Activated gamma-delta T cell treated with anti-CD3 and anti-CD28 coated beads, Interleukin-2, amount 50 U/mL, for 16 hours (primary cell): Measurements from ENCODE around the gene RYR3.

Experiments used
- DNase-seq: peaks from one replicate; pipeline ENCODE4 v3.0.0-alpha.2; 2020; ENCODE audit warnings: low read depth

Gene RYR3

DNA sequence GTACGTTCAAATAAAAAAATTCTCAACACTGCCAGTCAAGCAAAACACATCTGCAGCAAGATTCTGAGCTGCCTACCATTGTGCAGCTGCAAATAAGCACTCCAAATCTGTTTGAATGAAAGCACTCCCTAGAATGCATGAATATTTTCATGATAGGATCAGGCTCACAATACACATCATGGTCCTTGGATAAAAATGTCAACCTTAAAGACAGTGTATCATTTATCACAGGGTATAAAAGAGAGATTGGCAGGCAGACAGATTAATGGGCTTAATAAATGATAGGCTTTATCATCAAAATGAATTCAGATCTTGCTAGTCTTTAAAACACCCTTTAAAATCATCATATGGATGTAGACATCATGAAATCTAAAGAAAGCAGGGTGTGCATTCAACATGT is 9.2 kb downstream of the RYR3 start:
- DNase-seq, result no peak

DNA sequence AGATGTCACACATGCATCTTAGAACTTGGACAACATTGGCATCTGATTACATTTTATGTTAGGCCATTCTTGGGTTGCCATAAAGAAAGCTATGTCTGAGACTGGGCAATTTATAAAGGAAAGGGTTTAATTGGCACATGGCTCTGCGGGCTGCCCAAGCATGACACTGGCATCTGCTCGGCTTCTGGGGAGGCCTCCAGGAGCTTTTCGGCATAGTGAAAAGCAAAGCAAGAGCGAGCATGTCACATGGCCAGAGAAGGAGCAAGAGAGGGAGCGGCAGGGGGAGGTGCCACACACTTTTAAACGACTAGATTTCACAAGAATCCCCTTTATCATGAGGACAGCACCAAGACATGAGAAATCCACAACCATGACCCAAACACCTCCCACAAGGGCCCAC is 11.3 kb downstream of the RYR3 start:
- no peak for DNase-seq

DNA sequence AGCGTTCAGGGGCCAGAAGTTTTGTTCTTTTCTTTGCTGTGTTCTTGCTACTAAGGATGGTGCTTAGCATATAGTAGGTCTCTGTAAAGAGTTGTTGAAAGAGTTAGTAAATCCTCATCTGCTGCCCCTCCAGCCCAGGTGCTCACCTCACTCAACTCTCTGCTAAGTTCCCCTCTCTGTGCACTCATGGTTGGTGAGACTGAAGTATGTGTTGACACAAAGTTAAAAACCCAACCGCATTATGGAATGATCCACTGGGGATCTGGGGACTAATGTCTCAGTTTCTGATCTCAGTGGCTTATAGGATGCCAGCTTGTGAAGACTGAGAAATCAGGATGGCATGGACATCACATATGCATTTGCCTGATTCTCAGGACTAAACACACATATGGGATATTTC is 13.8 kb downstream of the RYR3 start:
- DNase-seq, result no peak

DNA sequence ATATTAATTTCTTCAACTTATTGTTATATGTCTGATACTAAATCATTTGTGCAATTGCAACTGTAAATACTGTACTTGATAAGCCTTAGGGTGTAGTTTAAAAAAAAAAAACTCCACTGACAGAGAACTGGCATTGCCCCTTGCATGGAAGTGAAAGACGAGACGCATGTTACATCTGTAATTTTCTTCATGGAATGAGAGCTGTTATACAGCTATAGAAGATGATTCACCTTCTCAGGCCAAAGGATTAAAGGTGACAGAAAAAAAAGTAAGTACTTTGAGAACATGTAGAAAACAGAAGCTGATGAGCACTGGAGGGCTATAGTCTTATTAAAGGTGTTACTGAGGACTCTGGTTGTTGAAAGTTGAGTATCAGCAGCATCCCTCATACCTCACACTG is 16.1 kb downstream of the RYR3 start:
- no peak for DNase-seq

DNA sequence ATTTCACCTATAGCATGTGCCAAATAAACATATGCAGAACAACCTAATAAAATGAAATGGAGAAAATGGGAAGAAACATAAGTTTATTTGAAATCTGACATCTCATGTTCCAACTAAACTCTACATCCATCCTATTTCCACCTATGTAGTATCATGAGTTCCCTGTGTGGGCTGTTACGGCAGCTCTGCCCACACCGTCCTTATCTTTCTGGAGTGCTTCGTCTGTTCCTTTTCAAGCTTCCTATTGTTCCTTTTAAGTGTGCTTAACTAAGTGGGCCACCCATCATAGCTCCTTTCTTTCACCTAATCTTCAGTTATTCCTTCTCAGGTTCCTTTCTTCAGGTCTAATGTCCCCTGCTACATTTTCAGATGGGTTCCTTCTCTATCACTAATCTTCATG is 17.3 kb downstream of the RYR3 start:
- no peak for DNase-seq

DNA sequence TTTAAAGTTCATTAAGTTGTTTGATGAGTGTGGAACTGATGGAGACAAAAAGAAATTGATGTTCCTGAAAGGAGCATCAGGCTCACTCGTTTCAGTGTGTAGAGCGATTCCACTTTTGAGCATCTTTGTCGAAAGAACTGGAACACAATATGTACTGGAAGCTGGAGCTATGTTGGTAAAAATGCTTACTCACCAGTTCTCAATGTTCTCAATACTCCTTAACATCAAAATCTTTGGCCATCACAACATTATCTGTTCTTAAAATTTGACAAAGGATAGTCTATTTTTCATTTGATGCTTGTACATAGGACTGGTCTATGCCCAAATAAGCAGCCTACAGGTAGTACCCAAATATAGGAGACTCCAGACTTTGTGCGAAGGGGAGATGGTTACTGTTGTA is 18.7 kb downstream of the RYR3 start:
- no peak for DNase-seq

DNA sequence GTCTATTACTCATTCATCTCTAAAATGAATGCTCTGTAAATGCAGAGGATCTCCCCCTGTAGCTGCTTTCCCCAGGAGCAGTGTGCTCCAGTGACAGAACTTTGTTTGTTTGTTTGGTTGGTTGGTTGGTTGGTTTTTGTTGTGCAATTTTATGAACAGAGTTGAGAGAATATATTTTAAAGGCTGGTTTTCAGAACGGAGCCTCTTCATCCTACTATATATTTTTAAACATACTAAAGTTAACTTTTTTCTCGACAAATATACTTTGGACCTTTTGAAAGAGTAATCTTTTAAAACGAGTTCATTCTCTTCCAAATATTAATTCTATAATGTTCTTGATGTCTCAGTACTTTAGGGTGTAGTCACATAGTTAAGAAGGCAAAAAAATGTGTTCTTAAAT is 20.2 kb downstream of the RYR3 start:
- DNase-seq, result no peak

DNA sequence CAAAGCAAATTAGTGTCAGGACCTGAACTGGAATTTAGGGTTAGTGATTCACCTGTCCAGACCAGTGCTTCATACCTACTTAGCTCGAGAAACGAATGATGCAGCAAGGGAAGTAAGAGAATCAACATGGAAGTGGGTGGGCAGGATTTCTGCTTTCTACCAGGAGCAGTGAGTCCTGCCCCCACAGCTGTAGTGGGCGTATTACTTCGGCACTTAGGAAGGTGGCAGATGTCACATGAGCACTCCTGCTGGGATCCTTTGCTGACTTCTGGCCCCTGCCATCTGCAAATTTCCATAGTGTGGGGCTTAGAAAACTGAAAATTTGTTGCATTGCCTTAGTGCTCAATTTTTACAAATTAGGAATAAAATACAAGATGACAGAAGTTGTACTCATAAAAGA is 31.2 kb downstream of the RYR3 start:
- no peak for DNase-seq

DNA sequence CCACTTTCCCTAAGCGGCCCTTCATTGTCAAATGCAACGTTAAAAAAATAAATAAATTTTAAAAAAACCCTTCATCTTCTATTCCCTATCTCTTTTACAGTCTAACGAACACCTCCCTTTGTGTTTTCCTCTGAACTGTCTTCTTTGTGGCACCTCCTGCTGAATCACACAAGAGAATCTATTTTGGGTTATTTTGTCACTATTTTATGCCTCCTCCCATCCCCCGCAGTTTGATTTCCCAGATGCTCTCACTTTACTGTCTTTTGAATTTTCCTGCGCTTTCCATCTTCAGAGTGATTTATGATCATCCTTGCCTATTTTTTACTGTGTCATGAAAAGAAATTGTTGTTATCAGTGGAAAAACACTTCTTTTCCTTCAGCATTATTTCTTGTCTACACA is 32.5 kb downstream of the RYR3 start:
- DNase-seq, result no peak

DNA sequence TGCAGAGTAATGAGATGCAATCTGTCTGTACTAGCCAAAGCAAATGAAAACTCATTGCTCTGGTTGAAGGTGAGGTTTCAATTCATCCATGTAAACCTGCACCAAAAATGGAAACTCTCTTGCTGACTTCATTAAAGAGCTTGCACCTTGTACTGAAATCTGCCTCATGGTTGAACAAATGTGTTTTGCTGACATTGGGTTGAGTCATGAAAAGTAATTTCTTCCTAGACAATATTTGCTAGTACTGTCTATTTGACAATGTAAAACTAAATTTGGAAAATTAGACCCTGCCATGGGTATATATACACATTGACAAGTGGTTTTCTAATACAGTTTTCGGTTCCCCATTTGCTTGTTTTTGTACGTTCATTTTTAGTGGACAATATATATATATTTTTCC is 33.3 kb downstream of the RYR3 start:
- DNase-seq, result no peak

DNA sequence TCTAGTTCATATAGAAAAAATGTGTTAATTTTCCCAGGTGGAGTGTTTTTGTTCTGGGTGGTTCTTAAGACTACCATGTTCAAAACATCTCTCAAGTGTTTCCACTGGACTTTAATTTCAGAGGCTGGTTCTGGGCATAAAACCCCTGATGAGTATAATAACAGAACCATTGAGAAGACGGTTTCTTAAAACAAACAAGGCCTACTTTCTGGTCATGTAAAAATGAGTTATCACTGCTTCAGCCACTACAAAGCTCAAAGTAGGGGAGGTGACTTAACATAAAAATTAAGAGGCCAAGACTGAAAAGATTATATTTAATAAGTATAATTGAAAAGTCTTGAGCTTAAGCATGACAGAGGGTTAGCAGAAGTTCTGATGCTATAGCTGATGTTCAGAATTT is 33.8 kb downstream of the RYR3 start:
- DNase-seq, result no peak

DNA sequence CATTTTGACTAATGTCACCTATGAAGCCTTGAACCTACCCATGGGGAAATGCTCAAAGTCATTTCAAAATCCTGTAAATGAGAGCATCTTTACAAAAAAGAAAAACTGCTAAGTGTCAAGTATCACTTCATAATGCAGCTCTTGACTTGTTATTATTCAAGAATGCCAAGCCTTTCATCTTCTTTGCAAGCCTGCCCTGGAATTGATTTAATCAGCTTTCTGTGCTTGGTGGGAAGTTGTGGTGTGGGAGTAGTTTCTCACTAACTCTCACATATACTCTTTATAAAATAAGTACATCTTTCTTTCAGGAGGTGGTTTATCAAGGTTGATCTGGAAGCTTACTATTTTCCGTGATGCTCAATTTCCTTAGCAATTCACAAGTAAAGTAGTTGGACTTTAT is 43.6 kb downstream of the RYR3 start:
- no peak for DNase-seq

DNA sequence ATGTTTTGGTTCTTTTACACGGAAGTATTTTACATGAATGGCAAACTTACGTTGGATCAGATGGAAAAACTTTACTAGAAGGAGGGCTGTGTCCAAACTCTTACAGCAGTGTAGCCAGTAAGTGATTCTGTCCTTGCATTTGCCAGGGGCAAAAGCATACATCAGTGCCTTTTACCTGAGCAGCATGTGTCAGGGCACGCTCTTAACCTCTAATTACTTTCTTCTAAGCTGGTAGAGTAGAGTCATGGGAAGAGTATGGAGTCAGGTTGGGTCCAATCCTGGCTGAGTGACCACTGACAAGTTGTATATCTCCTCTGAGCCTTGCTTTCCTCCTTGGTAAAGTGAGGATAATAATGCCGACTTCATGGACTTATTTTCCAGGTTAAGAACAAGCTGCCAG is 47.1 kb downstream of the RYR3 start:
- no peak for DNase-seq

DNA sequence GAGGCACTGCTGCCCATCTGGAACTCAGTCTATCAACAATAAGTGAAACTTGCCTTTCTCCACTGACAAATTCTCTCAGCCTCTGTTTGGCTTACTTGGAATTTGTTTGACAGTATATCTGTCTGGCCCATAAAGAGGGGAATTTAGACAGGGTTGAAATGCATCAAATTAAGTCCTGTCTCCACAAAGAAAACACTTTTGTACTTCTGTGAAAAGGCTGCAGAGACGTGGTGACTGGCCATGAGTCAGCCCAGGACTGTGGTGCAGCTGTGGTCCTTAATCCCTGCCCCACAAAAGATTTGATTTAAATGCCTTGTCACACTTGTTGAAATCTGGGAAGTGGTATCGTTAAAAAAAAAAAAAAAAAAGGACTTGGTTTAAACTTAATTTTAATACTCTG is 47.5 kb downstream of the RYR3 start:
- no peak for DNase-seq

DNA sequence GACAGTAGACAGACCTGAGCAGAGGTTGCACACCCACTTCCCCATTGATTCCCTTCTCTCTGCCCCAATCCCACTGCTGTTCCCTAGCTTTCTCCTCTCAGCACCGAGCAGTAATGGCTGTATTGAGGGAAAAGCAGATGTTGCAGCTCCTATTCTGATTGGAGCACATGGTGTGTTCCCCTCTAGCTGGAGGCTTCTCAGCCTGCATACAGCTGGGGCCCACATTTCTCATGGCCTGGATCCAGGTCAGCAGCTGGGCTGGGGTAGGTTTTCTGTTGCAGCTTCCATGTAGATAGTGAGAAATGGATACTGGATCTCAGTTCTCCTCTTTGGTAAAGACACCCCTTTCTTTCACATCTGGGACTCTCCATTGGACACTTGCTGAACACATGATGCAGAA is 50.1 kb downstream of the RYR3 start:
- DNase-seq, result no peak

DNA sequence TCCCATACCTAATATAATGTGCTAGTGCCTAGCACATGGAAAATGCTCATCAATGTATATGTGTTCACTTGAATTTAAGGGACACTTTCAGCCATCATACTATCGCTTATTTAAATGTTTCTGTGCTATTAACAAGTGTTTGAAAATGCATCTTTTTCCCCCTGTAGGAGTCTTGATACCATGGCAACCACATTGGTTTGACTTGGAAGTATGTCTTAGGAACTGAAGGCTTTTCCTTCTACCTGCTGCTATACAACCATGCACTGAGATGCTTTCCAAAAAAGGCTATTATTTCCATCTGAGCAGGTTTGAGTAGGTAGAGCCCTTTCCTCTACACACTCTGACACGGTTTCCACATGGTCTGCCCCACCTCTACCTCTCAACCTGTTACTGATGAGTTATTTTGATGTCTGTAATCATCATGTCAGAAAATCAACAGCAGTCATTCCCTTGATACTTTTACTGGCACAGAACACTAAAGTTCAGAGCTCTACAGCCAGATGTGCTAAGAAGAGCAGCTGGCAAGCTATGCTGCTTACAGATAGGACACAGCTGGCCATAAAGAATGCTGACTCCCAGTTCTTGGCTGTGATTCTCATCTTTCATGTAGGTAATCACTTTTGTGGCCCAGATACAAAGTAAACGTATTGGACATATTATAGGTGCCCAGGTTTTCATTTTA is 59.3 kb downstream of the RYR3 start:
- DNase-seq, result no peak

DNA sequence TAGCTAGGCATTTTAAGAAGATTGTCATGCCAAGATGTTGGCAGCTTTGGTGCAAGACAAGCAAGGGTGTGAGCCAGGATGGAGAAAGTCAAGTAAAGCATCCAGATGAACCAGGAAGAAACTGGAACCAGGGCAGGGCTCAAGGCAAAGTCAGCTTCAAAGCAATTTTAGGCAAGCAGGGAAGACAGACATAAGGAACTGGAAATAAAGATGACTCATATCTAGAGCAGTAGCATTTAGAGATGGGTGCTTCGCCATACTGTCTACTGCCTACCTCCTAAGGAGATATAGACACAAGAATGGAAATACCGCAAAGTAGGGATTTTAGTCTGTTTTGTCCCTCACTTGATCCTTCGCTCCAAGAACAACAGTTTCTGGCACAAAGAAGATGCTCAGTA is 59.9 kb downstream of the RYR3 start:
- DNase-seq, result no peak

DNA sequence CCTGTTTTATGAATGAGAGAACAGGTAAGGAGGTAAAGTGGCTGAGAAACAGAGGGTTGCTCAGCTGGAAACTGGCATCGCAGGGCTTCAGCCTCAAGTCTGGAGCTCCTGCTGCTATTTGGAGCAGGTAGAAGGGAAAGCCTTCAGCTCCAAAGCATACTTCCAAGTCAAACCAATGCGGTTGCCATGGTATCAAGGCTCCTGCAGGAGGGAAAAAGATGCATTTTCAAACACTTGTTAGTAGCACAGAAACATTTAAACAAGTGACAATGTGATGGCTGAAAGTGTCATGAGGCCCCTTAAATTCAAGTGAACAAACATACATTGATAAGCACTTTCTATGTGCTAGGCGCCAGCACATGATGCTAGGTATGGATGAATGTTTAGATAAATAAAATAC is 60.4 kb downstream of the RYR3 start:
- no peak for DNase-seq

DNA sequence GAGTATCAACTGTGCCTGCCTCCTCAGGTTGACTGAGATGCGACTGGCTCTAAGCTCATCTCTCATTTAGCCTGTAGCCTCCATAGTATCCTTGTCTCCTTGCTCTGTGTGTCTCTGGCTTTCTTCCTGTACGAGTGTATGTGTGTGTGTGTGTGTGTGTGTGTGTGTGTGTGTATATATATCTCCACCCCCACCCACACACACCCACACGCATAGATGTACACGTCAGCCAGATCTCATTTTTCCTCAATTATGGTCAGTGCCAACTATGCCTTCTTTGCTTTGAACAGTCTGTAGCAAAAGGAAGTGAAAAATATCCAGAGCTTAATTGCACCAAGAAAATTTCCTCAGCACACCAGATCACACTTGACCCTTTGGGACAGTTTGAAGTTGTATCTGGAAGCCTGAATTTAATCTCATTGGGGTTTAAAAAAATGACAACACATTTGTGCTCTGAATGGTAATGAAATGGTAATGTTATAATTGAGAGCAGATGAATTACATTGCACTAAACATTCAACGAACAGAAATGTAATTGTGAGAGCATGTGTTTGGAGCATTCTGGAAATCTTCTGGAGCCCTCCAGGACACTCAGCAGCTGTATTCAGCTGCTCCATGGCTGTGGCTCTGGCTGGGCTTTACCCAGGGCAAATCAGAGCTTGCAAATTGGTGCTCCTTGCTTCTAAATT is 63.6 kb downstream of the RYR3 start:
- DNase-seq, result no peak

DNA sequence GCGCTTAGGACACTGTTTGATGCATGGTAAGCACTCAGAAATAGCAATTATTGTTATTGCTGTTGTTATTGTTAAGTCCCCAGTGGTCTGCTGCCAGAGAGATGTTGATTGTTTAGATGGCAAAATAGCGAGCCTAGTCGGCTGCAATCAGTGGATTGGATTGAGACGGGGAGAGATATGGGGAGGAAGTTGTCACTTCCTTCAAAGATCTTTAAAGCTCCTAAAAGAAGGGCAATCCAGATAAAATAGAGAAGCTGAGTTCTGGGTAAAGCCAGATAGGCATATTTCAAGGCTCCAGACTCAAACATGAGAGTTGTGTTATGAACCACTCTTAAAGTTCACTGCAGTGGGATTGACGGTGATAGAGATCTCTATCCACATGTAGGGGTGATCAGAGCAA is 64.5 kb downstream of the RYR3 start:
- no peak for DNase-seq

DNA sequence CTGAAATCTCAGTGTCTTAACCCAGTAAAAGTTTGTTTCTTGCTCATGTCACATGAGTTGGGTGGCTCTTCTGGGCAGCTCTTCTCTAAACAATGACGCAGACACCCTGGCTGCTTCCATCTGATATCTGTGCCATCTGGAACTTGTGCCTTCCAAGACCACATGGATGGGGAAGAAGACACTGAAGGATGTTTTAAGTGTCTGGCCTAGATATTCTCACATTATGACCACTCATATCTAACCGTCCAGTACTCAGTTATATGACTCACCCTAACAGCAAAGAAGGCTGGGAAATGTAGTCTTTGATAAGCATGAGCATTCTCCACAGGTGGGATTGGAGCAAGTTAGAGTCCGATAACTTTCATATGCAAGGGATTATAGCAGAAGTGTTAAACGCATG is 66.4 kb downstream of the RYR3 start:
- DNase-seq, result no peak

DNA sequence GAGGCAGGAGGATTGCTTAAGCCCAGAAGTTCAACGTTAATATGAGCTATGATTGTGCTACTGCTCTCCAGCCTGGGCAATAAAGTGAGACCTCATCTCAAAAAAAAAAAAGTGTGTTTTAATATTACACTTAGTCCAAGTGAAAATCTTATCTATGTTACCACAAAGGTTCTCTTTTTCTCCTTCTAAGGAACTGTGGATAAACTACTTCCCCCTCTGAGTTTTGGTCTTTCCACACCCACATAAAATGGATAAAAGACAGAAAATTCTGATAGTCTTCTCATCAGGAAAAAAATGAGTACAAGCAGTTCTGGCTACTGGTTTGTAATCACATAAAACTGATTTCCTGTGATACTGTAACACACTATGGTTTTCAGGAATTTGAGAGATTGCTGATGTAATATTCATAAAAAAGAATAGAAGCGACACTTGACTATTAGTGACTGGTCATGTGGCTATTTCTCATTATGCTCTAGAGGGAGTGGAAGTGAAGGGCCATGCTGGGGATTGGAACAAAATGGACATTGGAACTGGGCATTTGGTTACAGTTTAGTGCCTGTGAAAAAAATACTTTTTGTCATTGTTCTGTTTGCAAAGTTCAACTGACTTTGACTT is 68.2 kb downstream of the RYR3 start:
- DNase-seq, result no peak

DNA sequence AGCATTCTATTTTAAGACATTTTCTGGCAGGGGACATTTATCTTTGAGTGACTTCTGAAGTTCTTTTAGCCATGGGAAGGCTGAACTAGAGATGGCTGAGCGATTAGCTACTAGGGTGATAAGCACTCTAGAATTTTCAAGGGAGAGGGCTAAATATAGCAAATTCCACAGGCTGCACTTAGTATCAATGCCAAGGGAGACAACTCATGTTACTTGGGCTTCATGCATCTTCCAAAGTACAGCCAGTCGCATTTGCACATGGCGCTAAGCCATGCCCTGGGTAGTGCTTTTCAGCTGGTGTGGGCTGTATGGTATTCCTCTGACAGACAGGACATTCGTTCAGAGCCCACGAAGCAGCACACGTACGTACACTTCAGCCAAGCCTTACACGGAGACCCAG is 69.6 kb downstream of the RYR3 start:
- DNase-seq, result no peak

DNA sequence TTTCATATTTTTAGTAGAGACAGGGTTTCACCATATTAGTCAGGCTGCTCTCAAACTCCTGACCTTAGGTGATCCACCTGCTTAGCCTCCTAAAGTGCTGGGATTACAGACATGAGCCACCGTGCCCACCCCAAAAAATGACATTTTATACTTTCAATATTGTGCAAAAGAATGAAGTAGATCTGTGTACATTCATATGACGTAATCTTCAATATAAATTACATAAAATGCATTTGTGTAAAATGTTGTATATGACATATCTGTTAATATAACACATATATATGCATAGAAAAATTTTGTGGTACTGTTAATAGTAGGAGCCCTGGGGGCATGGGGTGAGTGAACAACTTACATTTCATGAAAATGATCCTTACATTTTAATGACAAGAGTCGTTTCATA is 71.7 kb downstream of the RYR3 start:
- DNase-seq, result no peak
